ENCODE data around the gene LMBR1L. TPM values are rescaled to one million over a fixed set of nuclear protein-coding genes. Genes with fewer than 3 reads are reported as not detected.

LMBR1L gene
- total RNA-seq, 1 experiment from 2014 or later: 10.6 TPM

DNA sequence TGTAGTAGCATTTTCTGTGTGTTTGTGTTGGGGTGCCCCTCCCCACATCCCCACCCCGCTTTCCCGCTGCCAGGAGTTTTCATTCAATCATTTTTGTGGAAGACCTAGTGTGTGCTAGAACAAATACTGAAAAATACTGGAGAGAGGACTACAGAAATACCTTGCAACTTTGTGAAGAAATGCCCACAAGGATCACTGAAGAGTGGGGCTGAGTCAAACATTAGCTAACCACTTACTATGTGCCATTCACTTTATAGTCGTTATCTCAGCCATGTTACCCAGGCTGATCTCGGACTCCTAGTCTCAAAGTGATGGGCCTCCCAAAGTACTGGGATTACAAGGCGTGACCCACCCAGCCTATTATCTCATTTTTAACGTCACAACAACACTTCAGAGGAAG, 559 bp upstream of the LMBR1L start:
- no peak for DNase-seq (ENCODE audit: low spot score)

DNA sequence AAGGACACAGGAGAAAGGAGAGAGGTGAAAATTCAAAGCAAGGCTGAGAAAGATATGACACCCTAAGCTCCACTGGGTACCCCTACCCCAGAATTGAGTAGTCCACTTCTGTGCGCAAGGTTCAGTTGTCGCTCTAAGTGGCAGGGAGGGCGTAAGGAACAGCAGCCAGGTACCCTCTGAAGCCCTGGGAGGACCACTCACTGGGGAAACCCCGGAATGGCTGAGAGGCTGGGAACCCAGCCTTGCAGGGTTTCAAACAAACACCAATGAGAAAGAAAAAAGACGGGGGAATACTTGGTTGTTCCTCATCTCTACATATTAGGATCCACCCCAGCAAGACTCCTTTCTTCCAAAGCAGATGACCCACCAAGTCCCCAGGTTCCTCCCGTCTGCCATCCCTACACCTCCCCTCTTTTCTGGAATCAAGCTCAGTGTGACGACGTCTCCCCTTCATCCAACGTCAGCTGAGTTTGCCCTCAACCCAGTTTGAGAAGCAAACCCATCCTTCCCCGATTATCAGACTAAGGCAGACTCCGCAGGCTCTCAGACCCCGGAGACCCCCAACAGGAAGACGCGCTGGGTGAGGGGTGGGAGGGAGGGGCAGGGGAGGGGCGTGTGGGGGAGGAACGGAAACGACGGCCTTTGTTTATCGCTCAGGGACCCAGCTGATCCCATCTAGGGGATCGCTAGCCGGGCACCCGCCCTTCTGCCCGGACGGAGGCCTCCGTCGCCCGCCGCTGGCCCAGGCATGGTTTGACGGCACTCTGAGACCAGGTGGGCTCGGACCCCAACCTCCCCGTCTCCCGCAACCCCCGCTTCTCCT, 795 bp downstream of the LMBR1L start:
- no peak for DNase-seq (ENCODE audit: low spot score)

DNA sequence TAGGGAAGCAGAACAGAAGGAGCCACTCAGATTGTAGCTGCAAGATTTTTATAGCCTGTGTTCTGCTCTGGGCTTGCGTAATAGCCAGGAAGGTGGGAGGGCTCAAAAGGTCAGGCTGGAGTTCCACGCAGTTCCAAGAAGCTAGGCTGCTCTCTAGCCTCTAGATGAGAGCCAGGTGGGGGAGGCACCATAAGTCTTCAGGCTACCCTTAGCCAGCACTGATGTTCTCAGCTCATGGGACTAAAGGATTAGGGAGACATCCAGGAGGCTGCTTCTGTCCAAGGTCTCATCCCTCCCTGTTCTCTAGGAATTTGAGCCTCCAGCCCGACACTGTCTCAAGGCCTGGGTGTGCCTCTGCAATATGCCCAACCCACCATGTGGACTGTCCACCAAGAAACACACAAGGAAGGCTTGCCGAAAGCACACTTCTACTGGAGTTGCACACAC, 1.7 kb downstream of the LMBR1L start:
- DNase-seq (ENCODE audit: low spot score): no peak

DNA sequence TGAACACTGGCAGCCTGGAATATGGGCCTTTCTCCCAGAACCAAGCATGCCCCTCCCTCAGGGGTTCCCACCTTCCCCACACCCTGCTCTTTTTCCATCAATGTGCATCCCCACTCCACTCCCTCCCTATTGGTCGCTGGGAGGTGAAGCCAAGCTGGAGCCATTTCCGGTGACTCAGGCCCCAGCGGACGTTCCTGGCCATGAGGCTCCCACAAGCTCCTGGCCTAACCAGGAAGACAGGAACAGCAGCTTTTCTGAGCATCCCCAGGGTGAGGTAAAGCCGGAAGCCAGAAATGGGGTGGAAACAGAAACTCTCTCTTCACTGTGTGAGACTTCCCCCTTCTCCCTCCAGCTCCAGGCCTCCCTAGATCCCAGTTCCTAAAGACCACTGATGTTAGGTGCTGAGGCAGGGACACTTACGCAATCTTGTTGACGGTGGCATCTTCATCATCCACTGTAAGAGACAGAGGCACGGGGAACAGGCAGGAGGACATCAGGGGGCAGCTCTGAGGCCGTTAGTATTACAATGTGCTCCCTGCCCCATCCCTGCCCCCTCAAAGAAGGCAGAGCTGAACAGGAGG, 5.1 kb downstream of the LMBR1L start:
- DNase-seq (ENCODE audit: low spot score): no peak

DNA sequence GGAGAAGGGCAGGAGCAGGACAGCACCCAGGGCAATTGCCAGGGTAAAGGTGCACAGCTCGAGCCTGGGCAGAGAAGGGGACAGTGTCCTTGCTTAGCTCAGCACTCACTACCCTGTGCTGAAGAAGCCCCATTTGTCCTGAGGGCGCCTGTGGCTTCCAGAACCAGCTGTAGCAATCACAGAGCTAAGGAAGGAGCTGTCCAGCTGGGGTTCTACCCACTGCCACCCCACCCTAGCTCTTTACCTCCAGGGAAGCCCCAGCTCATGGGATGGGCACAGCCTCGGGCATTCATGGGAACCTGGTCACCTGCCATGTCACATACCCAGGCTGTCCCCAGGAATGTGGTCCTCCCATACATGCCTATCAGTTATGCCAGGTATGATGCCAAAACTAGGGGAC, 5.8 kb downstream of the LMBR1L start:
- no peak for DNase-seq (ENCODE audit: low spot score)

DNA sequence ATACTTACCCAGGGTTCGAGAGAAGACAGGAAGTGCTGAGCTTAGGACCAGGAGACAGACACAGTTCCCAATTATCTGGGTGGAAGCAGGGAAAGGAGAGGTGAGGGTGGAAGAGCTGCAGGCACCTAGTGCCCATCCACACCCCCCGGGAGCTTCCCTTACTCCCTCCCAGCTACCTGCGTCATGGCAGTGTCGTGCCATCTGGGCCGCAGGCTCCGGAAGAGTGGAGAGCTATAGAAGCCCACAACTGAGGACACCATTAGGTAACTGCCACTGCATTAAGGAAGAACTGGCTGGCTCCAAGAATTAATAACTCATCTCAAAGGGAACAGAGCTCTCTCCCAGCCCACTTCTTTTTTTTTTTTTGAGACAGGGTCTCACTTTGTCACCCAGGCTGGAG, 10.3 kb downstream of the LMBR1L start:
- DNase-seq (ENCODE audit: low spot score): no peak

DNA sequence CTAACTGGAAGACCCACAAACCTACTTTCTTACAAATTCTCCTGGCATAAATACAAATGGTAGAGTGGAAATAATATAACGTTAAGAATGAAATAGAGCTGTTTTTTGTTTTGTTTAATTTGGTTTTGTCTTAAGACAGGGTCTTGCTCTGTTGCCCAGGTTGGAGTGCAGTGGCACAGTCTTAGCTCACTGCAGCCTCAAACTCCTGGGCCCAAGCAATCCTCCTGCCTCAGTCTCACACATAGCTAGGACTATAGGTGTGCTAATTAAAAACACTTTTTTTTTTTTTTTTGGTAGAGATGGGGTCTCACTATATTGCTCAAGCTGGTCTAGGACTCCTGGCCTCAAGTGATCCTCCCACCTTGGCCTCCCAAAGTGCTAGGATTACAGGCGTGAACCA, 11.9 kb downstream of the LMBR1L start:
- no peak for DNase-seq (ENCODE audit: low spot score)

DNA sequence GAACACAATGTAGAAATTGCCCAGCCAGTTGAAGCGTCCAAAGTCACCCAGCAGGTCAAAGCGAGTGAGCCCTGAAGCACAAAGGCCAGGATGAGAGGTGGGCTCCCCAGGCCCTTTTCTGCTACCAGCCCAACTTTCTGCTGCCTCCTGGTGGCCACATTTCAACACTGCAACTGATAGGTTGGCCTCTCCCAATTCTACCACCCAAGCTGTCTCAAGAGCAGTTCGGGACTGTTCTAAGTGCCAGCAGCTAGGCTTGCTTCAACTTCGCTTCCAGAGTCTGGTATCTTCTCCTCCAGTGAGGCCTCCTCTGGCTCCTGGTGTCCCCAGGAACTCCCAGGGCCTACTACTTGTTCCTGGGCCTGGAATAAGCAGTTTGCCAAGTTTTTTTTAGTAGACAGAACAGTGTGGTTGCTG, 12.6 kb downstream of the LMBR1L start:
- no peak for DNase-seq (ENCODE audit: low spot score)

DNA sequence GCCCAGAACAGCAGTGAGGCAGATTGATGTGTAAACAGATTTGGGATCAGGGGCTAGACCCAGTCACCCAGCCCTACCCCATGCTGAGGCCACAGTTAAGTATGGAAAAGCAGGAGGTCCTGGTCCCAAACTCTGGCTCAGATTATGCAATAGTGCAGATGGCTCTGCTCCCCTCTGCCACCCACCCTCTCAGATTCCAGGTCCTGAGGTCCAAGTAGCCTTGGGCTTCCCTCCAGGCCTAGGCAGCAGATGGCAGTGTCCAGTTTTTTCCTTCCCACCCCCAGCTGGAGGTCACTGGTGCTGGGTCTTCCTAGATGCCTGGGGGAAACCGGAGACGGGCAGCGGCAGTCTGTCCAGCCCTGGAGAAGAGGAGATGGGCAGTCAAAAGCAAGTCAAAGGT, 13.3 kb downstream of the LMBR1L start:
- no peak for DNase-seq (ENCODE audit: low spot score)

DNA sequence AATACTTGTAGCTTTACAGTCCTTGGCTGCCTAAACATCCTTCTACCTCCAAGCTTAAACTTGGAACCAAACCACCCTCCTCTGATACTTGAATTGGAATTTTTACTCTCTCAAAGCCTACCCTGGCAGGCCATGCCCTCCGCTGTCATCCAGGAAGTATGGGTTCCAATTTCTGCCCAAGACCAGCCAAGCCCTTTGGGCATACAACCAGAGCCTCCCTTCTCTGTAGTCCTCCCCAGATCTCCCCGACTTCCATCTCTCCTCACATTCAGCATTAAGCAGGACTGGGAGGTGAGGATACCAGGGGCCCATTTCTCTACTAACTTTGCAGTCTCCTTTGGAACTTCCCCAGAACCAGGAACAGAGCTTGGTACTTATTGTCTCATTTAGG, 15.7 kb downstream of the LMBR1L start:
- DNase-seq (ENCODE audit: low spot score): no peak

DNA sequence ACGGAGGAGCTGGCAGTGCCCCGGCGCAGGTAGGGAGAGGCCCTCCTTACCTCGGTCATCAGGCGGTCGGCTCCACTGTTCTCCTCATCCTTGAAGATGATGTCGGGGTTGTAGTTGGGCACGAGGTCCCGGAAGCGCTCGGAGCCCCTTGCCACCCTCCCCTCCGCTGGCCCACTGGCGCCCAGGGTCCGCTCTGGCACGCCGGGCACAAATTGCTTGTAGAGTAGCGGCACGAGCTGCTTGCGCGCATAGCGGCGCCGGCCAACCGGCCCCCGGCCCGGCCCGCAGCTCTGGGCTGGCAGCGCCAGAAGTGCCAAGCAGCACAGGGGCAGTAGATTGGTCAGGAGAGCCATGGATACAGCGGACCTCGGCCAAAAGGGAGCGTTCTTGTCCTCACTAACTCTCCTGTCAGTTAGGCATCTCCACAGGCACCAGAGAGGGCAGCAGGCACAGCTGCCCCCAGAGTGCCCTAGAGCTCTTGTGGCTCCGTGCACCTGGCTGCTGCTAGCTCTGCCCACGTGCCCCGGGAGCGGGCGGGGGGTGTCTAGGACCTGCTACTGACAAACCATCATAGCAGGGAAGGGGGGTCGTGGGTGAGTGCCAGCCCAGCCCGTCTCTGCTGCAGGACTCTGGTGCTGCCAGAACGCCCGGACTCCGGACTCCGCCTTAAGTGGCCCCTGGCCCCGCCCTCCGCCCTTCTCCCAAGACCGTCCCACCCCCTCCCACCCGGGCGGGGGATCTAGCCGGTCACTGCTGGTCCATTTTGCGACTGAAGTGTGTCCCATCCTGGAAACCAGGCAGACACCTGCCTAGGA, 16.3 kb downstream of the LMBR1L start, which contains the start of gene DHH:
DHH (minus strand) TSS at position 642 of the 815 bp plus-strand sequence; CDS start at position 353, 289 bp downstream.
- DNase-seq (ENCODE audit: low spot score): no peak

DNA sequence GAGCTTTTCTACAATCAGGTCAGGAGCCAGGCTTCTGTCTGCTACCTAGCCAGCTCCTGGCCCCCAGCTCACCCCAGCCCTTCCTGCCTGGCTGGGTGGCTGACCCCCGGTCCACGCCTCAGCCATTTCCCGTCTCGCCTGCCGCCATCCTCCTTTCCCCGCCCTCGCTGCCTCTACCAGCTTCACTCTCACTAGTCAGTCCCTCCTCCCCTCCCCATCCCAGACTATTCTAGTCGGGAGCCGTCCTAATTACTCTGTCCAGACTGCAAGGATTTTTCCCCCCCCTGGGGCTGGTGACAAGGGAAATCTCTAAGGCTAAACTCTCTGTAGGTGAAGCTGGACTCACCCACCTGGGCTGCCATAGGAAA, 16.9 kb downstream of the LMBR1L start:
- DNase-seq (ENCODE audit: low spot score): no peak

DNA sequence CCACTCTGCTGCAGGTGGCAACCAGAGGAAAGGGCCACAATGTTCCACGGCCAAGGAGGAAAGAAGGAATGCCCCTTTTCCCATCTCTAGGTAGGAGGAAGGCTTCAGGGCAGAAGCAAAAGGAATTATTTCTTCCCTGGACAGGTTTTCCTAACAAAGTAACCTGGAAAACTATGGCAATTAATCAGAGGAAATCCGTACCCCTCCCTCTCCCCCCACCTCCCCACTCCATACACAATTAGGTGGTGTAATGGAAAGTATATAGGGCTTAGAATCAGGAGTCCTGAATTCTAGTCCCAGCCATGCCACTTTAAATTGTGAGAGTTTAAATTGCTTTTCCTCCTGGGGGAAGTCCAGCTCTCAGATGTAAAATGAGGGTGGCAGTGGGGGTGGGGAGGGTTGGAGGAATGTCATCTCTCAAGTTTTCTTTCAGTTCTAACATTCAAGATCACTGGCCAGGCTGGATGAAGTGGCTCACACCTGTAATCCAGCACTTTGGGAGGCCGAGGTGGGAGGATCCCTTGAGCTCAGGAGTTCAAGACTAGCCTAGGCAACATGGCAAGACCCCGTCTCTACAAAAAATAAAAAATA, 17.7 kb downstream of the LMBR1L start:
- no peak for DNase-seq (ENCODE audit: low spot score)

DNA sequence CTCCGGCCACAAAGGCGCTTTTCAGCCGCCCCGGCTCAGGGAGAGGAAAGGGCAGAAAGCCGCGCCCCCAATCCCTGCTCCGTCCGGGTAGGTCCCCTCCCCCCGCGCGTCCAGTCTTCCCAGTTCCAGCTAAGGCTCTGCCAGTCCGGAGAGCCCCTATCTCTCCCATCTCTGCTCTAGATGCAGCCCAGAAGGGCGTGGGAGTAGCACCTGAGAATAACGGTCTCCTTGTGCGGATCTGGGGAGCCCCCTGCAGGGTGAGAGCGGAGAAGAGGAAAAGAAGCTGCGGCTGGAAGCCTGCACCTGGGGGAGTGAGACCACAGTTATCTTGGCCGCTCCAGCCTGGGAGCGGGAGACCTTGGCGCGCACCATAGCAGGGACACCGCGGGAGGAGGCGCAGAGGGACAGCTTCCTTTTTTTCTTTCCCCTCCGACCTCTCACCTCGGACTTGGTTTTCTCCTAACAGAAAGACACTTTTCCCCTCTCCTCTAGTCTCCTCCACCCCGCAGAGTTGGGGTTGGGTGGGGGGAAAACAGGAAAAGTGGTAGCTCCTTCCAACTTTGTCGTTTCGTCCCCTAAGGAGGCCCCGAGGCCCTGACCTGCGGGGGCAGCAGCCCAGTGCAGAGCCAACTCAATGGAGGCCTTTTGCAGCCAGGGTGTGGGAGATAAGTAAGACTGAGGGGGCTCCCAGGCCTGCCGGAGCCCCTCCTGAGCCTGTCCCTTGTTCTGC, 18.4 kb downstream of the LMBR1L start:
- DNase-seq (ENCODE audit: low spot score): no peak

DNA sequence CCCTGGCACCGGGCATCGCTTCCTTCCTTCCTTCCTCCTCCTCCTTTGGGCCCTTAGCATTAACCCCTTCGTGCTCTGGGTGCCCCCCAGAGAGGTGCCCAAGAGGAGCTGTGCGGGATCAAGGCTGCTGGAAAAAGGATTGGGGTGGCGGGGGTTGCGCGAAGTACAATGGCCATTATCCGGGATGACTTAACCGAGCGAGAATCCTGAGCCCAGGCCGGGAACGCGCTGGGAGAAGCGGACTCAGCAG, 18.9 kb downstream of the LMBR1L start:
- no peak for DNase-seq (ENCODE audit: low spot score)

DNA sequence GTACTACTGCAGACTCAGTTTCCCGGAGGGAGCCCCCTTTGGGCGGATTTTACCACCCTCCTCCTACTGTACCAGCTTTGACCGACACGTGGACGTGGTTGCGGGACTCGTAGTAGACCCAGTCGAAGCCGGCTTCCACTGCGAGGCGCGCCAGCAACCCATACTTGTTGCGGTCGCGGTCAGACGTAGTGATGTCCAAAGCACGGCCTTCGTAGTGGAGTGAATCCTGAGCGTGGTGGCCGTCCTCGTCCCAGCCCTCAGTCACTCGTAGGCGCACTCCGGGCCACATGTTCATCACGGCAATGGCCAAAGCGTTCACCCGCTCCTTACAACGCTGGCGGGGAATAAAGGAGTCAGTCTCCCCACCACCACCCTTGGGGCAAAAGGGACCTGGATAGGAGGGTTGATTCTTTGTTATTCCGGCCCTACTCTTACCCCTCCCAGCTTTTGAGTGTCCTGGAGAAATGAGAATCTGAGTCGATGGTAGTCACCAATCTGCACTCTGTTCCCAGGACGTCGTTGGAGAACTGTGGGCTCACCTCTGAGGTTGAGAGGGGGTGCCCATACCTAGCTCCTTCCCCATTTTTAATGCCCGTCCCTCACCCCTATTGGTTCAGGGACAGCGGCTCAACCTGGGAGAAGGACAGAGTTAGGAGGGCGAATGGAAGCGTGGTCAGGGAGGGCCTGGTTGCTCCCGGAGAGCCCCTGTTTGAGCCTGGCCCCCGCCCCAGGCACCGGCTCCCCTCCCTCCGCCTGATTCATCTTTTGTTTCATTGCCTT, 19.4 kb downstream of the LMBR1L start:
- no peak for DNase-seq (ENCODE audit: low spot score)

DNA sequence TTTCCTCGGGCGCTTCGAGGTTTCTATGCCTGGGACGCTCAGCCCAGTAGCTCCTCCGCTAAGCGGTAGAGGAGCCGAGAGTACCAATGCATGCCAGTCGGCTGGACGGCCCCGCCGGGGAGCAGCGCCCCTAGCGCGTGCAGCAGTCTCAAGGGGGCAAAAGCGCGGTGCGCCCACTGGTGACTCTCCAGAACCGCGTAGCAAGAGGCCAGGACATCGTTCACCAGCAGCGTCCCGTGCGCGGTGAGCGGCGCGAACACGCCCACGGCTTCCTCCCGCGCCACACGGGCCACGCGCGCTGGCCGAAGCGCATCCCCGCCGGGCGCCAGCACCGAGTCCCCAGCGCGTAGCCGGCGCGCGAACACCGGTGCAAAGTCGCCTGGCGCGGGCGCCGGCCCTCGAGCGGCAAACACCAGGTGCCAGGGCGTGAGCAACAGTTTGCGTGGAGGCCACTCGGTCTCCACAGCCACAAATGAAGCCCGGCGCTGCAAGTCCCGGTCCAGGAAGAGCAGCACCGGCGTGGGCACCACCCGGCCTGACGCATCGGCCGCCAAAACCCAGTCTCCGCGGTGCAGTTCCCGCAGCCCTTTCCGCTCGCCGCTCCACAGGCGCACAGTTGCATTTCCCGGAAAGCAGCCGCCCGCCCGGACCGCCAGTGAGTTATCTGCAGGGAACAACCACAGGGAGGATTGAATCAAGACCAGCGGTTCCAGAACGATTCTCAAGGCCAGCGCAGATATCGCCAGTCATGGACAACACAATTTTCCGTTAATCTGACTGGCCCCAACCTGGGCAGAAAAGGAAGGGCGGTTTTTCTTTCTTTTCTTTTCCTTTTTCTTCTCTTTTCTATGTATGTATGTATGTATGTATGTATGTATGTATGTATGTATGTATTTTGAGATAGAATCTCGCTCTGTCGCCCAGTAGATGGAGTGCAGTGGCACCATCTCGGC, 20.6 kb downstream of the LMBR1L start:
- DNase-seq (ENCODE audit: low spot score): no peak

DNA sequence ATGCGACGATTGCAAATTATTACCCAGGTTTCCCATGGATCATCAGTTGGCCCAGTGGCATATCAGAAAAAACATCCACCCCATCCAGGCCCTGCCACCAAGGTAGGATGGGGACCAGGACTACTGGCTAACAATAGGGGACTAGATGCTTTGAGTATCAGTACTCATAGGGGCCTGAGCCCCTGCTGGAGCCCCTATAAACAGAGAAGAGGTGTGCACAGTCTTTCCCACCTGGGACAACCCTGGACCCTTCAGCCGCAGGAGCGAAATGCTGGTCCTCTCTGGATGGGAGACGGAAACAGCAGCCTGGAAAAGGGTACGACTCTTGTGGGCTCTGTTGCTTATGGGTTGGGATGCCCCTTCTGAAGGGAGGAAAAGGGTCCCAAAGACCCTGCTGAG, 21.7 kb downstream of the LMBR1L start:
- no peak for DNase-seq (ENCODE audit: low spot score)

DNA sequence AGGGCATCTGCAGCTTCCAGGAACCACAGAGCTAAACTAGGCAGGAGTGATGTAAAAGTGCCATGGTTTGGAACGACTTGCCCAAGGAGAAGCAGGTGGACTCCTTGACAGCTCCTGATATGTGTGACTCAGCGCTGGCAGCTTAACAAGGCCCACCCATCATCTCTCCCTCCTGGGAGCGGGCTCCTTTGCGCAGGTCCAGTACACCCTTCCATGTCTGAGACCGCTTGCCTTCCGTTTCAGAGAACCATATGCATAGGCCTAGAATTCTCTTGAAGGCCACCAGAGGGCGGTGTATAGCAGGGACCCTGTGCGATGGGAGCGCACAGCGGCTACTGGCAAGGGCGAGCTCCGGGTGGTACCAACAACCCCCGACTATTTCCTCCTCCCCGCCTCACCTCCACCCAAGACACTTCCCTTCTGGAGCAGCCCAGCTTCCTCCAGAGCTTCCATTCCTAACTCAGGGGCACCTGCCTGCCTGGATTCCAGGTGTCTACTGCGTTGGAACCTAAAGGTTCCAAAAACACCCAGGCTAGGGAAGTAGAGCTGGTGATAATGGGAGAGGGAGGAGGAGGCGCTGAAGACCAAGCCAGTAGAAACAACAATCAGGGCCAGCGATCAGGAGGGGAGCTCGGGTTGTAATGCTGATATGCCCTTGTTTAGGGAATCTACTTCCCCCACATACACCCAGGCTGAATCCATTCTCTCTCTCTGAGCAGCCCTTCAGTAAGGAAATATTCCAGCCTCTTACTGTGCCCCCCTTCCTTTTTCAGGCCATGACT, 22.3 kb downstream of the LMBR1L start:
- DNase-seq (ENCODE audit: low spot score): peak; percentile 90
